Astrocyte of the spinal cord (primary cell): Measurements from ENCODE around the gene C1orf226.
A peak's percentile ranks its signal among the peaks of the same experiment; 100 is the strongest.

Source experiments
- DNase-seq: peaks from one replicate; pipeline ENCODE4 v3.0.0; 2011; ENCODE audit warnings: low read depth, low spot score
- H3K4me3 ChIP-seq: 2 replicates; pipeline ENCODE4 v1.5.1; 2011; ENCODE audit warnings: low read depth, mild to moderate bottlenecking, low read length, moderate library complexity
- CTCF ChIP-seq: IDR thresholded peaks from 2 replicates; pipeline ENCODE4 v1.5.1; 2012; ENCODE audit warnings: low read depth, mild to moderate bottlenecking, low read length, inconsistent platforms
- in situ Hi-C: cut with HindIII; loops from 2 replicates; pipeline ENCODE4 v1.10.0; 2017; ENCODE audit warnings: low sequenced_read_pairs

C1orf226 gene

GRCh38 chr1:162368451-162368850, 13.1 kb upstream of the C1orf226 start:
- no peak for TF ChIP-seq CTCF
- in situ Hi-C loops: no loop called here
- no peak overlapping the region for H3K4me3 ChIP-seq
- DNase-seq: no peak

DNA sequence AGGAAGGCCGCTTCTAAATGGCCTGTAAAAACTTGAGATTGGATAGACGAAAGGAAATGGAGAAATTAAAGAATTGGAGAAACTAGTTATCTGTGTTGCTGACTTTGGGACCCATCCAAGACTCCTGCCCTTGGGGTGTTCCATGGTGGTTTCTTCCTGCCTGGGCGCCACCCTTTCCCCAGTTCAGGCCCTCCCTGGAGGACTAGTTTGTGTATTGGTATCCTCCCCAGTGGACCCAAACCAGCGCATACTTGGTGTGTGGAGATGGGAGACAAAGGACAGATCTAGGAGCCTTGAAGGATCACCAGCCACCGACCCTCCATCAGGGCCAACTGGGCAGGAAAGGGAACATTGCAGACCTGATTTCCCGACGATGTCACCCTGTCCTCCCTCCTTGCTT, 12.0 kb upstream of the C1orf226 start:
- in situ Hi-C loops: no loop called here
- no peak for TF ChIP-seq CTCF
- no peak for DNase-seq
- H3K4me3 ChIP-seq: no peak overlapping the region

DNA sequence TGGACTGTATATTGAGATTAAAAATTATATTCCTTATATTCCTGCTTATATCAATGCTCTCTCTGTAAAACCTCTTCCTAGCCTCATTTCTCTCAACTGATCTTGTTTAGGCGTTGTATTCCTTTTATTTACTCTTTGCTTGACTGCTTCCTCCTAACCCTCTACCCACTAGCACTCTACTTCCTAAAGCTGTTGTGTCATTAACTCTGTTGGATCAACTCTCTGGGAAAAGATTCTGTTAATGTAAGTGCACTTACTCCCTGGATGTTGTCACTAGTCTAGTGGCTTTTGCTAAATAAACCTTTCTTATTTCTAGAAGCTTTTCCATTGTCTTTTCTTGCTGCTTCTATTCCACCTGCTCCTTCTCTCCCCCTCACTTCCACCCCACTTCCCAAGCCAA, 11.4 kb upstream of the C1orf226 start:
- in situ Hi-C loops: no loop called here
- no peak overlapping the region for H3K4me3 ChIP-seq
- no peak for DNase-seq
- no peak for TF ChIP-seq CTCF

- TF ChIP-seq CTCF: no peak
- H3K4me3 ChIP-seq: no peak overlapping the region
- DNase-seq: no peak
- in situ Hi-C loops: no loop called here
Measured at GRCh38 chr1:162370721-162371120, 10.8 kb upstream of the C1orf226 start.

- no peak for TF ChIP-seq CTCF
- peak; percentile 51 for DNase-seq
- H3K4me3 ChIP-seq: no peak overlapping the region
- in situ Hi-C loops: no loop called here
Measured at GRCh38 chr1:162371611-162372010, 9.9 kb upstream of the C1orf226 start.

DNA sequence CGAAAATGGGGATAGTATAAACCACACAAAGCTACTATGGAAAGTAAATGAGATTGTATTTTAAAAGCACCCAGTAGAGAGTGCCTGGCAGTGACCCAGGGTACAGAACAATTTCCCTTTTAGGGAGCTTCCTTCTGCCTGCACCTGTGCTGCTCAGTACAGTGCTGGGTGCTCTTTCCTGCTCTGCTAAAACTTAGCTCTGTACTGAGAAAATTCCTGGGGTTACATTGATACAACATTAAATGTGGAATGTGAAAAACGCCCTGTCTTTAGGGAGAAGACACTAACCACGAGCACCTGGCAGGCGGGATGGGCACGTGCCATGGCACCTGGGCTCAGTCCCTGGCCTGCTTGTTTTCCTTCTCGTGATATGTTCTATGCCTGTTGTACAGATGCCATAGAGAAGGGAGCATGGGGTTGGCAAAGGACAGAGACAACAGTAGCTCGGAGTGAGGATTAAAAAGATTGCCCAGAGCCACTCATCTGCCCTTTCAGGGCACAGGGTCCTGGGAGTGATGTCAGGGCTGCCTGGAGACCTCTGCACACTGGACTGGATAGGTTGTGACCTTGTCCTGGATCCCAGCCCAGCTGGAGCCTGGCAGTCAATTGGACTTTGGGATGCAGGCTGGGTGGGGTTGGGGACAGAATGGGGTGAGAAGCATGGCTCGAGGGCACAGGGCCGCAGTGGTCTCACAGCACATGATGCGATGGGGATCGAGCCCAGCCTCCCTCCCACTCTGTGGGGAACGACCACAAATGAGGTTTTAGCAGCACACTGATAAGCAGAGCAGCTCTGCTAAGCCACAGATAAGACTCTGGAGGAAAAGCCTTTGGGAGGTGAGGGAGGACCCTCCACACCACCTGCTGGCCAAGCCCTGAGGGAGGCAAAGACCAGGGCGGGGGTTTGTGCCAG, 9.1 kb upstream of the C1orf226 start:
- H3K4me3 ChIP-seq: no peak overlapping the region
- no peak for DNase-seq
- in situ Hi-C loops: no loop called here
- TF ChIP-seq CTCF: no peak
